GM19452 (cell line): ENCODE measurements around the gene ETS1.

Experiments used
- ATAC-seq: cut with Tn5 transposase; IDR thresholded peaks from one replicate; pipeline ENCODE4 v1.9.1; 2021; ENCODE audit not compliant: unreplicated experiment

Gene ETS1

GRCh38 chr11:128521682-128522054 is 65.7 kb downstream of the ETS1 start:
- ATAC-seq: no peak

DNA sequence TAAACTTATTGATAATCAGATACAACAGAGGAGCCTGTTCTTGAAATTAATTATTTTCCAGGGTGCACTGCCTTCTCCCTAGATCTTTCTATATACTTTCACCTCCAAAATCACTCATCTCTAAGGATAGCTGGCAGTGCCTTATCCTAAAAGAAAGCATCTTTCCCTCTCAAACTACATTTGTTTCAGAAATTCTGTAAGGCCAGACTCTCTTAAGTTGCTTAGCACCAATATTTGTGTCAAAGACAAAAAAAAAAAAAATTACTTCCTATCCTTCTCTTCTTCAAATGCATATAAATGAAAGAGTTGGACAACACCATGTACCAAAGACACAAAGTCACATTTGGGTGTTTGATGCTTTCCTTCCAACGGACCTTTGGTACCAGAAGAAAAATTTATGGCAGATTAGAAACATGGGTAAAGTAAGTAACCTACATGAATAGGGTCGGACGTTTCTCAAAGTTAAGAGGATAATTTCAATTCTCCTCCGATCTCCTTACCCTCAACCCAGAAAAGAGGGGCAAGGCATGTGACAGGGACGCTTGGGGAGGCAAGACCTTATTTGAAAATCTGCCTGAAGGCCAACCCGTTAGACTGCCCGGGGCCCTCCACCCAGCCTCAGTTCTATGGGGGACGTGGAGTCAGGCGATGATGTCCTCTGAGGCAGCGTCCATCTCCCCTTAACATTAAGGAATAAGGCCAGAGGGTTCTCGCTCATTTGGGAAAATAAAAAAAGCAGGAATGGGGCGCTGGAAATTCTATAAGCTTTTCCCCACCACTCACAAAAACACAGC is 66.3 kb downstream of the ETS1 start:
- no peak for ATAC-seq

DNA sequence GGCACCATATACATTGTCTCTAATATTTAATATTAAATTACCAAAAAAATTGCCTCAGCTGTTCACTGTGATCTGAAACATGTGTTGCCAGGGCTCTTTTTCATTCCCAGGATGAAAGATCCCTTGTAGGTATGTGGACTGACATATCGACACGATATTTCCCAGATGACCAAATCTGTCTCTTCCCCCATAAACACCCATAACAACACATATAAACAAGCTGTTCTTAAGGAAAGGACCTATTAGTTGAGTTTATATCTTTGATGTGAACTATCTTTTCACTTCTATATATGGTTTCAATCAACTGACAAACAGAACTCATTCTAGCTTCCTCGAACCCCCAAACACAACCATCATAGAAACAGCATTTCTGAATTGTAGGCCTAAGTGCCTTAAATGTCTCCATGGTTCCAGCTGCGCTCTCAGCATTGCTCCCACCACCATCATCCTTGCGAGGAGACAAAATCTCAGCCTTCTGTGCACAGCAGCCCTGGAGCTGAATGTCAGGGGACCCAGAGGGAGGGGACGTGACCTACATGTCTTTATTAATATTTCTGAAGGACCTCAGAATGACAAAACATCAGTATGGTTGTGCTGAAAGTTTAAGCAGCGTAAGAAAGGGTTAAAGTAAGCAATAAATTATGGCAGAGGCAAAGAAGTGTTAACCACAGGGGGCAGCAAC is 67.0 kb downstream of the ETS1 start:
- ATAC-seq: no peak

DNA sequence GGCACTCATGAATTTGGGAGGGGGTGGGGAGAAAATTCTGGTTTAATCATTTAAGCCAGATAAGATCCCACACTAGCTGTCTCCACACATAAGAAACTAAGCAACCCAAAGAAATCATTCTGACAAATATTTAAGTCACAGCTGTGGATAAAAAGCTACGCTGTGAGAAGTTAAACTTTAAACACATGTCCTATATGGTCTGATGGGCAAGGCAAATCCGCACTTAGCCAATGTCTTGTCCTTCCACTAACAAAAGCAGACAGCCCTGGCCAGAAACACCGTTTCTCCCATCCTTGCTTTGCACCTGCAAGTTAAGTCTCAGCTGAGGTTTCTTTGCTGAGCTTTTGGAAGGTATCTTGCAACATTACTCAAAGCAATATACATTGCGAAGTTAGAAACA is 68.0 kb downstream of the ETS1 start:
- ATAC-seq: no peak

- no peak for ATAC-seq
These were observed 68.7 kb downstream of the ETS1 start for GRCh38 chr11:128518493-128519207.

DNA sequence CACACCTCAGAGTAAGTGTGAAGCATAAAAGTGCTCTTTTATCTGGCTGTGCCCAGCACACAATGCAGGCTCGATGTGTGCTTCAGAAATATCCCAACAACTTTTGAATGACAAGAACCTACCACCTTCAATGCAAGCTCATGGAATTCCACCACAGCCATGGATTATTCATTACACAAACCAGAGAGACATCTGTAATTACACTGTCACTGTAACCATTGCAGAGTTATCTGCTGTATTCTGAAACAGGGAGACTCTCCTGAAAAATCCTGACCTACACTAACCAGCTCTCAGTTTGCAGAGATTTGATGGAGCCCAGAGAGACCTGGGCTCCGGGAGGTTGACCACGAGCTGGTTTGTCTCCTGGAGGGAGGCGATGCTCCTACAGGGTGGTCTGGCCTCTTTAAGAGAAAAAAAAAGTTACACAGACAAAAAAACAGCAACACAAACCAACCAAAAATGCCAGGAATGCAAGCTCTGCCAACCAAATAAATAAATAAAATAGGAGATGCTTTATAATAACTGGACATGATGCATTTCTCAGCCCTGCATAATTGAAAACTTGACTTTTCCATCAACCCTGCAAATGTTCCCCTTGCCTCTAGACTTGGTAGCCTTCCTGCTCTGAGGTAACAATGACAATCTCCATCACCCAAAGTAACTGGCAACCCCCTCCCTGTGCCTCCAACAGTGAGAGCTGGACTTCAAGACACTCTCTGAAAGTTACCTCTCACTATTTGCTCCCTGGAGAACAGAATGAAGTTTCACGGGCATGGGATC is 69.7 kb downstream of the ETS1 start:
- ATAC-seq: no peak

DNA sequence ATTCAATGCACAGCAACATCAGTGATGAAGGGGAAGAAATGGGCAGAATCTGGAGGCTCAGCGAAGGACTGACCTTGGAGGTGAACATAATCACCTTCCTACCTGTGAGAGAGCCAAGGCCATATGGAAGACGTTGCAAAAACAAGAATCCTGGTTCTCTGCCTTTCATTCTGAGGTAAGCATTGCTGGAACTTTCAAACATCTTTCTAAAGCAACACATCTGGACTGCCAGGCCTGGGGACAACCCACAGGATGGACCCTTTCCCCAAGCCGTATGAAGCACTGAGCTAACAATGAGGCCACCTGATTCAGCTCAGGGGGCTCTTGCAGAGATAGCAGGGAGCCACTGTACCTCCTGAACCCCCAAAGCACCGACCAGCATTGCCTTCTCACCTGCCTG is 70.5 kb downstream of the ETS1 start:
- no peak for ATAC-seq

DNA sequence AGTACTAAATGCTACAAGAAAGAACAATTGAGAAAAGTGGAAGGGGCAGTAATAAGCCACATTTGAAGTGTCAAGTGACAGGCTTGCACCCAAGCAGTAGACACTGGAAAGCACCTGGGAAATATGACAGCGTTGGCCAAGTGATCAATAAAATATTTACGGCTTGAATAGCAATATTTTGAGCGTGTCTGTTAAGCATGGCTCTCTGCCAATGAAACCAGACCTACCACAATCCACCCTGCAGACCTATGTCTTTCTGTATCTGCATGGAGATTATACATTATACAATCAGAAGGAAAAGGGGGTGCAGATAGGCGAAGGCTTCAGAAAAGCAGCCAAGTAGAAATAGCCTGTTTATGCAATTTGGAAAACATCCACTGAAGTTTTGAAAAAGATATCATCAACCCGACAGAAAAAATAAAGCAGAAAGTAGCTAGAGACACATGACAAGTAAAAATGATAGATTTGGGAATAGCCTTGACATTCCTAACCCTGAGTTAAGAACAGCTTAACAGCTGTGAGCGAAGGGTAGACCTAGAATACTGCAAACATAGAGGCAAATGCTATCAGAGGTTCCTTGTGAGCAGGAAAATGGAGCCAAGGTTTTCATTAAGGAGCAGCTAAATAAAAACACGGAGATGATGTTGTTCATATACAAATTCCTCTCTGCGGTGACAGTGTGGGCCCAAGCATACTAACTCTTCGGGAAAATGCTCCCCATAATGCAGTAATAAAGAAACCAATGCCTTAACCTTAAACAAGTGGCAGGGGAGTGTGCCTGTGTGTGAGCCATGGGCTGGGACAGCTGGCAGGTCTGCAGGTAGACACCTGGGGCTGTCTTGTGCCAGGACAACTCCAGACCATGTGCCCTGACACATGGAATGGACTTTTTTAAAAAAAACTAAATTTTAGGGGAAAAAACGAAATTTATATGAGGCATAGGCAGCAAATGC is 71.3 kb downstream of the ETS1 start:
- no peak for ATAC-seq

- ATAC-seq: no peak
These were observed 72.3 kb downstream of the ETS1 start for GRCh38 chr11:128515086-128515485.

DNA sequence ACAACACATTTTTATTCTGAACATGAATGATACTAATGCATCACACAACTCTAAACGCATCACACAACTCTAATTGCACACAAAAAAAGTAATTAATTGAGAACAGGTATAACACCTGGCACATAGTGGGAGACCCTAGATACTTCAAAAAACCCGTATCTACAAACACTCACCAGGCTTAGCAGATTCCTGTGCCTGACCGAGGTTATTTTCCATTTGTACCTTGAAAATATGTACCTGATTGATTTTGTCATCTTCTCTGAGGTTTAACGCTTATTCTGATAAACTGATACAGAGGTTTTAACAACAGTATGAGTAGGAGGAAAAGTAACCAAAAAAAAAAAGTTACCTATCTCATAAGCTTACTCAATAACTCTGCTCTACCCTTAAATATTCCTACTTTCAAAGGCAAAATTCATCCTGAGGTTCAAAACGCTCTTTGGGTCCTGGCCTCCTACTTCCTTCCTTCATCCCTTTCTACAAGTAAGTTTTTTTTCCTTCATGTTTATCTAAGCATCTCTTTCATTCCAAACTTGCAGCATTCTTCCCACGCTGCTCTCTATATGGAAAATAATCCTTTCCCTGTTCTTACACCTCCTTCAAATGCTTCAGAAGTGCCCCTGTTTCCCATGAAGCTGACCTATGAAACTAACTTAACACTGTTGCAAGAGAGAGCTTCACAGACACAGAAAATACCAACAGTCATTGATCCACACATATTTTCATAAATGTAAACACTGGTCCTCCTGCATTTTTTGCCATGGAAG is 73.3 kb downstream of the ETS1 start:
- no peak for ATAC-seq

DNA sequence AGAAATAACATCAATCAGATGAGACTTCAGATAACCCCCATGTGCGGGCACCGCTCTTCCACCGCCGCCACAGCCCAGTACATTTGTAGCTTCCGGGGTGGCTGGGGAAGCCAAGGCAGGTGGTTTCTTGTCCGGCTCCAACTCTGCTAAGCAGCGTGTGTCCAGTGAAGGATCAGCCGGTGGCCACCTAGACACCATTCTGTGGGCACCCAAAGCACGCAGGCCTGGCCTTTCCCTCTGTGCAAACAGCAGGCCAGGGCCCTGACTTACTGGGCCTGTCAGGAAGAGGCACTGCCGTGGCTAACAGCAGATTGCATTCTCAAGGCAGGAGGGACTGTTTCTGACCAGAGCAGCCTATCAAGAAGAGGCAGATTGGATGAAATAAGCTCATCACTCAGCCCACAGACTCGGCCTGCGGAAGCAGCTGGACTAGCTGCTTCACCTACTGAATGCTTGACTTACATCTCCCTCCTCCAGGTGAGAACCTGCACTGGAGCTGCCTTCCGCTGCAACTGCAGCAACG is 74.8 kb downstream of the ETS1 start:
- ATAC-seq: no peak

GRCh38 chr11:128511712-128512111 is 75.6 kb downstream of the ETS1 start:
- no peak for ATAC-seq

DNA sequence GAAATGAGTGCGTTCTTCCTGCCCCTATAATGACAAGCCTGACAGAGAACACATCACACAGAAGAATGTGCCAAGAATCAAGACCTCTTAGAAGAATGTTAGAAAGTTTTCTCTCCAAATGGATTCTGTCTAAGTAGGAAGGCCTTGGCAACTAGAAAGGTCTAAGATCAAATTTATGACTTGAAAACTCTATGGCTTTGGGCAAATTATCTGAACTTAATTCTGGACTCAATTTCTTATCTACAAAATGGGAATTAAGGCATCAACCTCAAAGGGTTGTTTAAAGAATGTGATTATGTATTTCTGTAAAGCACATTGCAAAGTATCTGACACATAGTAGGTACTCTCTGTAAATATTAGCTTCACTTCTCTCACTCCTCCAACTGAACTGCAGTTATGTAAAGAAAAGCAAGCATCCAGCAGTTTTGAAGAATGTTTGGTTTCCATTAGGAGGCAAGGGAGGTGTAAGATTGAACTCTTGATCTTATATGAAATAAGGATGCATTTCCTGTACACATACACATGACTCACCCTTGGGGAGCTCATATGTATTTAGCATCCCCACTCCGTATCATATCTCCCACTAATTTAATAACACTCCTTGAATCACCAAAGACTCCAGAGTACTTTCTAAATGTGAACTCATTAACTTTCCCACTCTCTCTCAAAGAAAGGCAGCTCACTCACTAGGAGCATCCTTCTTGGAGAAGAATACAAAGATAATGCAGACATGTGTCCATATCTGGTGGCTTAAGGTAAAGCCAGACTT is 77.6 kb downstream of the ETS1 start:
- no peak for ATAC-seq

GRCh38 chr11:128508770-128509510 is 78.4 kb downstream of the ETS1 start:
- ATAC-seq: no peak

- no peak for ATAC-seq
These were observed 79.4 kb downstream of the ETS1 start for GRCh38 chr11:128507936-128508335.

DNA sequence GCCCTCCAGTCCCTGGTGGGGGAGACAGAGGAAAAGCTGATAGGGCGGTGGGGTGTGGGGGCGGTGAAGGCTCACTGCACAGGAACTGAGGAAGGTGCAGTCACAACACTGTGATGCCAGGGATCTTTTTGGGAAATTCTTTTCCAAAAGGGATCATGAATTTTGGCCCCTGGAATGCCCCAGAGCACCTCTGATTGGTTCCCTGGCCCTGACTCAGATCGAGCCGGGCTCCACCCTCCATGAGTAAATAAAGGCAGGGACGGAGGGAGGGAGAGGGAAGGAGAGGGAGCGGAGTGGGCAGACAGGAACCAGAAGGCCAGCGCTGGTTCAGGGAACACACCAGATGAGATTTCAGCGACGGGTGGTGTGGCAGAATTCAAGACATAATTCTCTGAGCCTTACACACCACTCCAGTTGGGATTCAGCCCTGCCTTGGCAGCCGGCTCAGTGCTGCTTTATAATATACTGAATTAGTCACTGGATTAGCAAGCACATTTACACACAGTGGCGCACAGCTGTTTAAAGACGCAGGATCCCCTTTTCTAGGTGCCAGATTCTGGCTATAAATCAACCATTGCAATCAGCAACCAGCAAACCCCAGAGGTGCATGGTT is 80.3 kb downstream of the ETS1 start:
- ATAC-seq: no peak

GRCh38 chr11:128506356-128506755 is 81.0 kb downstream of the ETS1 start:
- ATAC-seq: no peak
